GM06990 (cell line): ENCODE measurements around the gene LGSN.

Experiments used
- DNase-seq: peaks from one replicate; pipeline ENCODE4 v3.0.0-alpha.2; 2011; ENCODE audit not compliant: insufficient read length; ENCODE audit errors: extremely low read depth
- H3K27me3 ChIP-seq: replicated peaks from 2 replicates; pipeline ENCODE4 v1.6.0; 2011; ENCODE audit warnings: low read length; ENCODE audit not compliant: control insufficient read depth, insufficient read depth
- H3K36me3 ChIP-seq: 2 replicates; pipeline ENCODE4 v1.5.1; 2011; ENCODE audit warnings: low read length; ENCODE audit not compliant: control insufficient read depth, insufficient read depth
- H3K4me3 ChIP-seq: replicated peaks from 2 replicates; pipeline ENCODE4 v1.5.1; 2011; ENCODE audit warnings: low read depth, mild to moderate bottlenecking, control low read depth, low read length
- TF ChIP-seq, protein P1 (sequence below): IDR thresholded peaks from 2 replicates; pipeline ENCODE4 v1.5.1; 2011; ENCODE audit warnings: low read length, control low read depth, mild to moderate bottlenecking, inconsistent platforms; ENCODE audit not compliant: insufficient read depth, poor library complexity, severe bottlenecking

The LGSN gene

DNA sequence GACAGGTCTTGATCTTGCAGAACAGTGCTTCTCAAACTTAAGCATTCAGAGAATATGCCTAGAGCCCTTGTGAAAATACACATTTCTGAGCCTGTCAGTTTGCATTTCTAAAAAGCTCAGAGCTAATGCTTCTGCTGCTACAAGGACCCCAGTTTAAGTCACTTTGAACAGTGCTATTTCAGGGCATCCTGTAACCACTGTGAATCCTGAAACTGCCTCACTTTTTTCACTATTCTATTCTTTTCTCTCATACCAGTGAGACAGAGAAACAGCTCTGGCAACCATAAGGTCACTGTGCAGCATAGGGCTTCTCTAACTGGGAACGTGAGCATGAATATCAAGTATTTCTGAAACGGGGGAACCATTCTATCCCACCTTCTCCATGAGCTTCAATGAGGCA lies 51.2 kb downstream of the LGSN start:
- Histone ChIP-seq H3K27me3 (no peaks in the 10 kb centered on the region), H3K4me3 (no peak overlapping the region), H3K36me3 (no peaks in the 10 kb centered on the region)
- peak; percentile 8 for DNase-seq
- TF ChIP-seq, protein P1, sequence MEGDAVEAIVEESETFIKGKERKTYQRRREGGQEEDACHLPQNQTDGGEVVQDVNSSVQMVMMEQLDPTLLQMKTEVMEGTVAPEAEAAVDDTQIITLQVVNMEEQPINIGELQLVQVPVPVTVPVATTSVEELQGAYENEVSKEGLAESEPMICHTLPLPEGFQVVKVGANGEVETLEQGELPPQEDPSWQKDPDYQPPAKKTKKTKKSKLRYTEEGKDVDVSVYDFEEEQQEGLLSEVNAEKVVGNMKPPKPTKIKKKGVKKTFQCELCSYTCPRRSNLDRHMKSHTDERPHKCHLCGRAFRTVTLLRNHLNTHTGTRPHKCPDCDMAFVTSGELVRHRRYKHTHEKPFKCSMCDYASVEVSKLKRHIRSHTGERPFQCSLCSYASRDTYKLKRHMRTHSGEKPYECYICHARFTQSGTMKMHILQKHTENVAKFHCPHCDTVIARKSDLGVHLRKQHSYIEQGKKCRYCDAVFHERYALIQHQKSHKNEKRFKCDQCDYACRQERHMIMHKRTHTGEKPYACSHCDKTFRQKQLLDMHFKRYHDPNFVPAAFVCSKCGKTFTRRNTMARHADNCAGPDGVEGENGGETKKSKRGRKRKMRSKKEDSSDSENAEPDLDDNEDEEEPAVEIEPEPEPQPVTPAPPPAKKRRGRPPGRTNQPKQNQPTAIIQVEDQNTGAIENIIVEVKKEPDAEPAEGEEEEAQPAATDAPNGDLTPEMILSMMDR, result no peak

DNA sequence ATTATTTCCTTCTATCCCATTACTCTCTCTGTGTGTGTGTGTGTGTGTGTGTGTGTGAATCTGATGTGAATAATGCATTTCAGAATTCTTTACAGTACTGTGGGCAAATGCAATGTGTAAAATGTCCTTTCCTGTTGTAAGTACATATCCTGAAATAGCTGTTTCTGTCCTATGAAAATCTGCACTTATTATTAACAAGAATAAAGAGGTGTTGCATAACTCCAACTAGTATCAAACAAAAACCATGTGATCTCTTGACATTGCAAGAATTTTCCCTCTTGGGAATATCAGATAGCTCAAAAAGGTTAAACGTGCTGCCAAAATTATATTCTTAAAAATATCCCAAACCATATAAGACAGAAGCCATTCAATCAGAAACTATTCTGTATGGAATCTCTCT lies 52.0 kb downstream of the LGSN start:
- no peak for DNase-seq
- H3K4me3 ChIP-seq, result no peak overlapping the region
- TF ChIP-seq, protein P1, result no peak
- no peaks in the 10 kb centered on the region for H3K36me3 ChIP-seq
- no peaks in the 10 kb centered on the region for H3K27me3 ChIP-seq

DNA sequence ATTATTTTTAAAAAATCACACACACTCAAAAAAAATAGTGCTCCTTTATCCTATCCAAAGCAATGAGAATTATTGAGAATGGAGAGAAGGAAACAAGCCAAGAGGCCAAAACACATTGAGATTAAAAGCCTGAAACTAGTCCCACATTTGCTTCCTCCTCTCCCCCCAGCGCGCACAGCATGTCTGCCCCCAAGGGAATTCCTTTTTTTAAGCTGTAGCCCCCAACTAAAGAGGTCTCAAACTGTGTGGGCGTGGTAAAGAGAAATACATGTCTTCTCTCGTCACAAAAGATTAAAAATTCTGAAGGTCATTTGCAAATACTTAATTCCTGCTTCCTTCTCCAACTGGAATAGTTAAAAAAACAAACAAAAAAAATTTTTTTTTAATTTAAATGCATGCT lies 52.7 kb downstream of the LGSN start:
- TF ChIP-seq, protein P1, result no peak
- Histone ChIP-seq H3K4me3 (no peak overlapping the region), H3K27me3 (no peaks in the 10 kb centered on the region), H3K36me3 (no peaks in the 10 kb centered on the region)
- no peak for DNase-seq

DNA sequence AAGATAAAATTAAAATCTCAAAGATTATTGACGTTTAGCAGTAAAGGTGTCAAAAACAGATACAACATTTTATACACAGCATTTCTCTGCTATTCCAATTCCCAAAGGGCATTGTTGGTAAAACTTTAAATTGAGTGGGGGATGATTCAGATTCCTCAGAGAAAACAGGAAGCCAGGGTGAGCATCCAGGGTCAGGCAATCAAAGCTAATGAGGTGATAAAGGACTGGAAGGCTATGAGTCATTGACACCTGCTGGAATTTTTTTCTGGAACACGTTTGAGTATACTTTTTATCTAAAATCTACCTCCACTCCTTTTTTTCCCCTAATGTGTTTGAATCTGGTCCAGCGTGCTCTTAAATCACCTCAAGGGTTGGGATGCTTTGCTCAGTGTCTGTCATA lies 56.3 kb downstream of the LGSN start:
- Histone ChIP-seq H3K36me3 (no peaks in the 10 kb centered on the region), H3K27me3 (no peaks in the 10 kb centered on the region), H3K4me3 (no peak overlapping the region)
- DNase-seq, result no peak
- TF ChIP-seq, protein P1, result no peak

DNA sequence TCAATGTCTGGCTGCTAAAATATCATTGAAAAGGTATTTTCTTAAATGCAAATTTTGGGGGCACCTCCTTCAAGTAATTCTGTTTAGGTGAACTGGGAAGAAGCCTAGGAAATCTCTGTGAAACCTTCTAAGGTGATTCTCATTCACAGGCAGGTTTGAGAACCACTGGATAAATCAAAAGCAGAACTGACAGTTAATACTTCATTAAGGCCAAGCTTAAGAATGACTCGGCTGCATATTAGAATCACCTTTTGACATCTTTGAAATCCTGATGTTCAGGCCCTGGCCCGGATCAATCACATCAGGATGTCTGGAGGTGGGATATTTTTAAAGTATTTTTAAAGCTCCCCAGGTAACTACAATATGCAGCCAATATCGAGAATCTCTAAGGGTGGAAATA lies 58.0 kb downstream of the LGSN start:
- TF ChIP-seq, protein P1, result no peak
- DNase-seq, result no peak
- no peaks in the 10 kb centered on the region for H3K27me3 ChIP-seq
- no peaks in the 10 kb centered on the region for H3K36me3 ChIP-seq
- H3K4me3 ChIP-seq, result no peak overlapping the region

DNA sequence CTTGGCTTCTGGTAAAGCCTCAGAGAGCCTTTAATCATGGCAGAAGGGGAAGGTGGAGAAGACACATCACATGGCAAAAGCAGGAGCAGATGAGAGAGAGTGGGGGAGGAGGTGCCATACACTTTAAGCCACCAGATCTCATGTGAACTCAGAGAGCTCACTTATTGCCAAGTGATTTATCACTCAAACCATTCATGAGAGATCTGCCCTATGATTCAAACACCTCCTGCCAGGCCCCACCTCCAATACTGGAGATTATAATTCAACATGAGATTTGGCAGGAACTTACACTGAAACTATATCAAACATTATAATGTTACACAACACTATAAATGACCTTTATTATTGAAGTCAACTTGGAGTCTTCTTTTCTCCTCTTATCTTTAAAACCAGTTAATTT lies 60.6 kb downstream of the LGSN start:
- Histone ChIP-seq H3K27me3 (no peaks in the 10 kb centered on the region), H3K36me3 (no peaks in the 10 kb centered on the region), H3K4me3 (no peak overlapping the region)
- TF ChIP-seq, protein P1, result no peak
- no peak for DNase-seq
